K562 (cell line): ENCODE results near the gene ZNF750. TPM values are rescaled to one million over a fixed set of nuclear protein-coding genes. Genes with fewer than 3 reads are reported as not detected.
A peak's percentile ranks its signal among the peaks of the same experiment; 100 is the strongest.

Source experiments
- FOXA3 ChIP-seq, 2 experiments: fragments of 450-650 bp in 1 of 2; sonication (generic) in 1 of 2; formaldehyde crosslinking; IDR thresholded peaks in 1 of 2; conservative IDR thresholded peaks in 1 of 2; 2 replicates each; pipeline versions ENCODE4 v1.4.0 to v1.8.0; 2020 to 2022; ENCODE audit warnings: mild to moderate bottlenecking in 2 of 2, missing genetic modification reagents in 1 of 2
- FOXK1 ChIP-seq: sonication (generic); formaldehyde crosslinking; IDR thresholded peaks from 2 replicates; pipeline ENCODE4 v1.8.0; 2022; ENCODE audit warnings: missing genetic modification reagents, mild to moderate bottlenecking, borderline replicate concordance
- KDM2B ChIP-seq: fragments of 250-450 bp; sonication (Bioruptor Pico); IDR thresholded peaks from 2 replicates; pipeline ENCODE4 v1.8.0; 2021; ENCODE audit warnings: mild to moderate bottlenecking, moderate library complexity
- KDM5B ChIP-seq: fragments of 200-600 bp; sonication (generic); IDR thresholded peaks from 2 replicates; pipeline ENCODE4 v1.6.1; 2012; ENCODE audit warnings: low read depth, mild to moderate bottlenecking, moderate library complexity, low read length, control low read depth, inconsistent platforms; ENCODE audit not compliant: insufficient replicate concordance
- KLF13 ChIP-seq: fragments of 450-650 bp; IDR thresholded peaks from 2 replicates; pipeline ENCODE4 v1.6.1; 2016; ENCODE audit warnings: missing genetic modification characterization, low read depth, mild to moderate bottlenecking, missing compliant biosample characterization, moderate library complexity, borderline replicate concordance
- KLF16 ChIP-seq: IDR thresholded peaks from 2 replicates; pipeline ENCODE4 v1.6.1; 2016; ENCODE audit warnings: antibody characterized with exemption
- NELFE ChIP-seq: IDR thresholded peaks from 2 replicates; pipeline ENCODE4 v1.6.1; 2011; ENCODE audit warnings: mild to moderate bottlenecking; ENCODE audit not compliant: insufficient read depth, insufficient read length
- SAP30 ChIP-seq: fragments of 200-600 bp; sonication (generic); IDR thresholded peaks from 2 replicates; pipeline ENCODE4 v1.6.1; 2012; ENCODE audit warnings: borderline replicate concordance, low read depth, mild to moderate bottlenecking, moderate library complexity, low read length, control low read depth, inconsistent platforms; ENCODE audit not compliant: insufficient read depth, poor library complexity, severe bottlenecking
- SMAD4 ChIP-seq: fragments of 250-450 bp; sonication (Bioruptor Pico); conservative IDR thresholded peaks from 2 replicates; pipeline ENCODE4 v1.8.0; 2021; ENCODE audit warnings: inconsistent platforms, mild to moderate bottlenecking, moderate library complexity
- TEAD4 ChIP-seq, 2 experiments: sonication (generic) in 1 of 2; formaldehyde crosslinking in 1 of 2; IDR thresholded peaks; 2 replicates each; pipeline versions ENCODE4 v1.6.1 to v1.8.0; 2012 to 2022; ENCODE audit warnings: borderline replicate concordance in 1 of 2, inconsistent platforms in 1 of 2, low read length in 1 of 2, mild to moderate bottlenecking in 1 of 2, missing genetic modification reagents in 1 of 2
- ZBED1 ChIP-seq: IDR thresholded peaks from 2 replicates; pipeline ENCODE4 v1.6.1; 2014
- ZC3H11A ChIP-seq: IDR thresholded peaks from 2 replicates; pipeline ENCODE4 v1.6.1; 2012; ENCODE audit warnings: low read depth, low read length, improper control_type of control experiment
- ZNF232 ChIP-seq: sonication (generic); formaldehyde crosslinking; IDR thresholded peaks from 2 replicates; pipeline ENCODE4 v1.8.0; 2022; ENCODE audit warnings: mild to moderate bottlenecking, missing genetic modification reagents
- ZNF785 ChIP-seq: fragments of 250-450 bp; sonication (Bioruptor Pico); IDR thresholded peaks from 2 replicates; pipeline ENCODE4 v1.4.0; 2020; ENCODE audit warnings: mild to moderate bottlenecking
- ZNF830 ChIP-seq: fragments of 250-450 bp; sonication (Bioruptor Pico); IDR thresholded peaks from 2 replicates; pipeline ENCODE4 v1.5.0; 2021; ENCODE audit warnings: mild to moderate bottlenecking
- polyA plus RNA-seq, 8 experiments: library from polyadenylated mRNA; depleted of rRNA in 4 of 8; stranded (reverse) in 5 of 8; unstranded in 3 of 8; fragments of >200 nt; fragmentation: Nextera tagmentation in 2 of 8; fragmentation: Illumina TruSeq in 1 of 8; extraction: Ambion mirVana in 2 of 8; extraction: Trizol in 1 of 8; gene quantifications; 2 replicates each; pipeline versions ENCODE4 v1.2.1 to v1.2.3, GENCODE V29; 2011 to 2014; ENCODE audit warnings: inconsistent platforms in 1 of 8, missing spikeins in 1 of 8
- total RNA-seq, 7 experiments: library from RNA; depleted of rRNA in 6 of 7; stranded (reverse); fragments of >200 nt in 6 of 7; fragmentation: Illumina TruSeq in 2 of 7; extraction: Trizol in 2 of 7; gene quantifications; 2 replicates each; pipeline versions ENCODE4 v1.2.1 to v1.2.3, GENCODE V29; 2011 to 2021; ENCODE audit warnings: low replicate concordance in 1 of 7
- TF ChIP-seq, protein P1 (sequence below): fragments of 450-650 bp; IDR thresholded peaks from 2 replicates; pipeline ENCODE4 v1.6.1; 2016; ENCODE audit warnings: low read depth, mild to moderate bottlenecking, moderate library complexity
- TF ChIP-seq, protein P2 (sequence below), 2 experiments: fragments of 200-800 bp in 1 of 2; sonication (Bioruptor generic) in 1 of 2; sonication (generic) in 1 of 2; formaldehyde crosslinking in 1 of 2; IDR thresholded peaks in 1 of 2; conservative IDR thresholded peaks in 1 of 2; 2 replicates each; pipeline versions ENCODE4 v1.5.0 to v1.6.1; 2016 to 2020; ENCODE audit warnings: missing compliant biosample characterization in 1 of 2, missing genetic modification characterization in 1 of 2, missing genetic modification reagents in 1 of 2
- TF ChIP-seq, protein P3 (sequence below): fragments of 450-650 bp; IDR thresholded peaks from 2 replicates; pipeline ENCODE4 v1.7.1; 2018; ENCODE audit warnings: mild to moderate bottlenecking, low read depth; ENCODE audit not compliant: partially characterized antibody
- TF ChIP-seq, protein P4 (sequence below), 2 experiments: IDR thresholded peaks; 2 replicates each; pipeline ENCODE4 v1.6.1; 2011; ENCODE audit warnings: borderline replicate concordance in 1 of 2, control low read depth in 1 of 2, low read depth in 1 of 2, low read length in 1 of 2, mild to moderate bottlenecking in 1 of 2, mixed read lengths in 1 of 2, moderate library complexity in 1 of 2; ENCODE audit not compliant: insufficient read depth in 1 of 2, insufficient read length in 1 of 2, poor library complexity in 1 of 2, severe bottlenecking in 1 of 2; ENCODE audit errors: extremely low read depth in 1 of 2

The ZNF750 gene
- total and polyA plus RNA-seq, 9 of the 15 experiments (the other 6 are each of a cell fraction or from before 2014, with no cell fraction given) = not detected

DNA sequence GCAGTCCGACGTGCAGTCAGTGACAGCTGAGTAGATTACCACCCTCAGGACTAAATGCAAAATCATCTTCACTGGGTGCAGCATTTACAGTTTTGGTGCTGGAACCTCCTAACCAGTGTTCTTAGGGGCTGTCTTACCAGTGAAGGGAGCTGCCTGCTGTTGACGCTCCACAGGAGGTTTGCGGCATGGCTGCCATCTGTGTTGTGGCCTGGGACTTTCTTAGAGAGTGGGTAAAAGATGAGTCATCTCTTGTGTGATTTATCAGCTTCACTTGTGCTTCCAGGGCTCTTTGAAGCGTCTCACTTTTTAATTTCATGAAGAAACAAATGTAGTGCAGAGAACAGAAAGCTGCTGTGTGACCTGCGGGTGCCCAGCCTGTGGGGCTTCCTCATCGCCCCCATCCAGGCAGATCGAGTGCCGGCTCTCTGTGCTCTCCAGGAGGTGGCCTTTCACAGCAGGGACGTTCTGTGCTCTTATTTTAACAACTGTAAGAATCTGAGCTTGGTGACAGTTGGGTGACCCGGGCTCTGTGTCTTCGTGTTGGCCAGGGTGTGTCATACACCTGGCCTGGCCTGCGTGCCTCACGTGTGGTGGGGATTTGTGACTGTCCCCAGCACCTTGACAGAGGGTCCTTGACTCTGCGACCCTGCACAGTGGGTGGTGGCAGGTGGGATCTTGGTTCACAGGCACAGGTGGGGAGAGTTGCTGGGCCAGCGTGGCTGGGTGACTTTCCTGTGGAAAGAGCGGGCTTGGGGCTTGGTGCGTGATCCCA lies 24.3 kb upstream of the ZNF750 start (continued):
- TF ChIP-seq, protein P1, sequence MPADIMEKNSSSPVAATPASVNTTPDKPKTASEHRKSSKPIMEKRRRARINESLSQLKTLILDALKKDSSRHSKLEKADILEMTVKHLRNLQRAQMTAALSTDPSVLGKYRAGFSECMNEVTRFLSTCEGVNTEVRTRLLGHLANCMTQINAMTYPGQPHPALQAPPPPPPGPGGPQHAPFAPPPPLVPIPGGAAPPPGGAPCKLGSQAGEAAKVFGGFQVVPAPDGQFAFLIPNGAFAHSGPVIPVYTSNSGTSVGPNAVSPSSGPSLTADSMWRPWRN = no peak
- TF ChIP-seq ZC3H11A (no peak), KLF16 (no peak), ZNF232 (no peak), NELFE (no peak), SAP30 (no peak), KDM5B (no peak), ZNF830 (CRISPR knock-in tag) (no peak), ZNF785 (CRISPR knock-in tag) (no peak), TEAD4 (IDR thresholded peaks at IDR 0.05; ENCODE audit: low read length) (no peak), TEAD4 (CRISPR knock-in tag; IDR thresholded peaks at IDR 0.05; ENCODE audit: borderline replicate concordance) (no peak), FOXA3 (CRISPR knock-in tag; conservative IDR thresholded peaks at IDR 0.05 in 1 of 2, IDR thresholded peaks at IDR 0.05 in 1 of 2) (no peak), FOXK1 (CRISPR knock-in tag) (no peak), KLF13 (tag) (no peak), KDM2B (CRISPR knock-in tag) (no peak), SMAD4 (no peak), ZBED1 (no peak)
- TF ChIP-seq, protein P2, sequence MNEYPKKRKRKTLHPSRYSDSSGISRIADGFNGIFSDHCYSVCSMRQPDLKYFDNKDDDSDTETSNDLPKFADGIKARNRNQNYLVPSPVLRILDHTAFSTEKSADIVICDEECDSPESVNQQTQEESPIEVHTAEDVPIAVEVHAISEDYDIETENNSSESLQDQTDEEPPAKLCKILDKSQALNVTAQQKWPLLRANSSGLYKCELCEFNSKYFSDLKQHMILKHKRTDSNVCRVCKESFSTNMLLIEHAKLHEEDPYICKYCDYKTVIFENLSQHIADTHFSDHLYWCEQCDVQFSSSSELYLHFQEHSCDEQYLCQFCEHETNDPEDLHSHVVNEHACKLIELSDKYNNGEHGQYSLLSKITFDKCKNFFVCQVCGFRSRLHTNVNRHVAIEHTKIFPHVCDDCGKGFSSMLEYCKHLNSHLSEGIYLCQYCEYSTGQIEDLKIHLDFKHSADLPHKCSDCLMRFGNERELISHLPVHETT (CRISPR knock-in tag; conservative IDR thresholded peaks at IDR 0.05 in 1 of 2, IDR thresholded peaks at IDR 0.05 in 1 of 2) = 0 out of 4 replicates have a peak, but pooled peaks of 1 of the 2 experiments have one; percentile 50
- TF ChIP-seq, protein P3, sequence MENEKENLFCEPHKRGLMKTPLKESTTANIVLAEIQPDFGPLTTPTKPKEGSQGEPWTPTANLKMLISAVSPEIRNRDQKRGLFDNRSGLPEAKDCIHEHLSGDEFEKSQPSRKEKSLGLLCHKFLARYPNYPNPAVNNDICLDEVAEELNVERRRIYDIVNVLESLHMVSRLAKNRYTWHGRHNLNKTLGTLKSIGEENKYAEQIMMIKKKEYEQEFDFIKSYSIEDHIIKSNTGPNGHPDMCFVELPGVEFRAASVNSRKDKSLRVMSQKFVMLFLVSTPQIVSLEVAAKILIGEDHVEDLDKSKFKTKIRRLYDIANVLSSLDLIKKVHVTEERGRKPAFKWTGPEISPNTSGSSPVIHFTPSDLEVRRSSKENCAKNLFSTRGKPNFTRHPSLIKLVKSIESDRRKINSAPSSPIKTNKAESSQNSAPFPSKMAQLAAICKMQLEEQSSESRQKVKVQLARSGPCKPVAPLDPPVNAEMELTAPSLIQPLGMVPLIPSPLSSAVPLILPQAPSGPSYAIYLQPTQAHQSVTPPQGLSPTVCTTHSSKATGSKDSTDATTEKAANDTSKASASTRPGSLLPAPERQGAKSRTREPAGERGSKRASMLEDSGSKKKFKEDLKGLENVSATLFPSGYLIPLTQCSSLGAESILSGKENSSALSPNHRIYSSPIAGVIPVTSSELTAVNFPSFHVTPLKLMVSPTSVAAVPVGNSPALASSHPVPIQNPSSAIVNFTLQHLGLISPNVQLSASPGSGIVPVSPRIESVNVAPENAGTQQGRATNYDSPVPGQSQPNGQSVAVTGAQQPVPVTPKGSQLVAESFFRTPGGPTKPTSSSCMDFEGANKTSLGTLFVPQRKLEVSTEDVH = no peak
- TF ChIP-seq, protein P4, sequence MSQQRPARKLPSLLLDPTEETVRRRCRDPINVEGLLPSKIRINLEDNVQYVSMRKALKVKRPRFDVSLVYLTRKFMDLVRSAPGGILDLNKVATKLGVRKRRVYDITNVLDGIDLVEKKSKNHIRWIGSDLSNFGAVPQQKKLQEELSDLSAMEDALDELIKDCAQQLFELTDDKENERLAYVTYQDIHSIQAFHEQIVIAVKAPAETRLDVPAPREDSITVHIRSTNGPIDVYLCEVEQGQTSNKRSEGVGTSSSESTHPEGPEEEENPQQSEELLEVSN (IDR thresholded peaks at IDR 0.05; ENCODE audit: borderline replicate concordance in 1 of 2, extremely low read depth in 1 of 2, insufficient read depth in 1 of 2, insufficient read length in 1 of 2, low read depth in 1 of 2, low read length in 1 of 2, poor library complexity in 1 of 2, severe bottlenecking in 1 of 2) = peak in 1 of 2 experiments; percentile 24
